Keratinocyte (primary cell): ENCODE data around the gene NUDT9. TPM values are rescaled to one million over a fixed set of nuclear protein-coding genes. Genes with fewer than 3 reads are reported as not detected.

Experiments used
- DNase-seq: peaks from one replicate; pipeline ENCODE4 v3.0.0-alpha.2; 2011; ENCODE audit warnings: low read depth, missing footprints, low spot score
- FAIRE-seq: peaks from 2 replicates; lab custom pipeline; 2011; peaks lifted over from hg19 to GRCh38; lab: Jason Lieb, UNC
- H2AFZ ChIP-seq: 2 replicates; pipeline ENCODE4 v1.6.0; 2012; ENCODE audit warnings: low read length, control low read depth, inconsistent platforms; ENCODE audit not compliant: control insufficient read depth
- H3K27ac ChIP-seq: 2 replicates; pipeline ENCODE4 v1.5.1; 2011; ENCODE audit warnings: low read length; ENCODE audit not compliant: control insufficient read depth, insufficient read depth
- H3K27me3 ChIP-seq: 3 replicates; pipeline ENCODE4 v1.6.0; 2011; ENCODE audit warnings: low read length; ENCODE audit not compliant: control insufficient read depth, insufficient read depth; ENCODE audit errors: extremely low read depth
- H3K36me3 ChIP-seq, 2 experiments: 2 replicates in 1 of 2; 3 replicates in 1 of 2; pipeline ENCODE4 v1.5.1; 2011; ENCODE audit warnings: low read length in 2 of 2, mild to moderate bottlenecking in 1 of 2; ENCODE audit not compliant: control insufficient read depth in 2 of 2, insufficient read depth in 2 of 2; ENCODE audit errors: extremely low read depth in 1 of 2
- H3K4me1 ChIP-seq: 3 replicates; pipeline ENCODE4 v1.5.1; 2011; ENCODE audit warnings: low read length; ENCODE audit not compliant: control insufficient read depth, insufficient read depth; ENCODE audit errors: extremely low read depth
- H3K4me2 ChIP-seq: 3 replicates; pipeline ENCODE4 v1.6.0; 2011; ENCODE audit warnings: low read depth, low read length; ENCODE audit not compliant: control insufficient read depth, insufficient read depth; ENCODE audit errors: extremely low read depth
- H3K4me3 ChIP-seq, 3 experiments: fragments of 200-600 bp in 1 of 3; sonication (generic) in 1 of 3; 2 replicates in 2 of 3; 3 replicates in 1 of 3; pipeline ENCODE4 v1.5.1; 2011 to 2016; ENCODE audit warnings: low read length in 3 of 3, mild to moderate bottlenecking in 3 of 3, control low read depth in 2 of 3, inconsistent platforms in 1 of 3, low read depth in 1 of 3, mixed read lengths in 1 of 3, mixed run types in 1 of 3, moderate library complexity in 1 of 3; ENCODE audit not compliant: control insufficient read depth in 2 of 3, insufficient read depth in 2 of 3; ENCODE audit errors: extremely low read depth in 1 of 3
- H3K79me2 ChIP-seq: 2 replicates; pipeline ENCODE4 v1.6.0; 2012; ENCODE audit warnings: low read length; ENCODE audit not compliant: control insufficient read depth, insufficient read depth
- H3K9ac ChIP-seq: 3 replicates; pipeline ENCODE4 v1.6.0; 2011; ENCODE audit warnings: low read length; ENCODE audit not compliant: control insufficient read depth, insufficient read depth; ENCODE audit errors: extremely low read depth
- H3K9me1 ChIP-seq: 3 replicates; pipeline ENCODE4 v1.6.0; 2011; ENCODE audit warnings: low read length; ENCODE audit not compliant: control insufficient read depth, insufficient read depth; ENCODE audit errors: extremely low read depth
- H3K9me3 ChIP-seq: 2 replicates; pipeline ENCODE4 v1.5.1; 2012; ENCODE audit warnings: low read depth, low read length; ENCODE audit not compliant: control insufficient read depth
- H4K20me1 ChIP-seq: 3 replicates; pipeline ENCODE4 v1.6.0; 2011; ENCODE audit warnings: low read length; ENCODE audit not compliant: control insufficient read depth, insufficient read depth; ENCODE audit errors: extremely low read depth
- EZH2 ChIP-seq: IDR thresholded peaks from one replicate; pipeline ENCODE4 v1.6.1; 2012; ENCODE audit warnings: inconsistent platforms, mild to moderate bottlenecking, low read length, moderate library complexity
- dilution Hi-C: fragments of 300-500 bp; cut with MboI; formaldehyde crosslinking; loops from one replicate; pipeline ENCODE4 v1.7.0; 2020; ENCODE audit warnings: low sequenced_read_pairs; ENCODE audit not compliant: extremely low pct_ligation_motif_present
- polyA plus RNA-seq, 5 experiments: library from polyadenylated mRNA; depleted of rRNA in 3 of 5; stranded (reverse) in 3 of 5; stranded (forward) in 1 of 5; unstranded in 1 of 5; fragments of >200 nt; gene quantifications; 1 replicate in 1 of 5; 2 replicates in 3 of 5; 3 replicates in 1 of 5; pipeline versions ENCODE4 v1.2.1 to v1.2.3, GENCODE V29; 2011 to 2012; ENCODE audit warnings: missing spikeins in 2 of 5, low read depth in 1 of 5, low replicate concordance in 1 of 5
- TF ChIP-seq, protein P1 (sequence below), 3 experiments: IDR thresholded peaks in 1 of 3; conservative IDR thresholded peaks in 1 of 3; optimal IDR thresholded peaks in 1 of 3; 2 replicates in 2 of 3; 3 replicates in 1 of 3; pipeline versions ENCODE3 to v1.5.1; 2011; ENCODE audit warnings: low read length in 3 of 3, mild to moderate bottlenecking in 3 of 3, moderate library complexity in 2 of 3, control low read depth in 1 of 3, inconsistent platforms in 1 of 3; ENCODE audit not compliant: insufficient read depth in 2 of 3; ENCODE audit errors: extremely low read depth in 1 of 3

The NUDT9 gene
- polyA plus RNA-seq, 1 donor (not counting 4 experiments of a cell fraction or from before 2014, with no cell fraction given) = 28.5 TPM

DNA sequence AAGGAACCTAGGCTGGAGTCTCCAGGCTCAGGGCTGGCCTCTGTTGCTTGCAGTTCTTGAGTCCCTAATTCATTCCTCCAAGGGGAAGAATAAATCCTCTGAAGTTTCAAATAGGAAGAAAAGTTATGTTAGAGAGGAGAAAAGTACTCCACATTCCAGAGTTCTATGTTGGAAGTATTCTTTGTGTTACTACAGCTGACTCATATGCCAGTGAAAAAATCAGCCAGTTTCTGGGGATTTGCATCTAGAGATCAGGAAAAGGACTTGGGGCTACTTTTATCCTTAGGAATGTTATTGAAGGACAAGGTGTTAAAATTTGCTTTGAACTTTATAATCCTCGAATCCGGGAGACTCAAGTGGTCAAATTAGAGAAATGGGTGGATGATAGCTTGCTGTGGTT lies 11.7 kb upstream of the NUDT9 start:
- no peaks in the 10 kb centered on the region for H3K27me3 ChIP-seq
- no peaks in the 10 kb centered on the region for H3K79me2 ChIP-seq
- H3K4me1 ChIP-seq = no peaks in the 10 kb centered on the region
- H2AFZ ChIP-seq = no peak overlapping the region
- no peak overlapping the region for H3K9ac ChIP-seq
- no peak overlapping the region for H3K4me2 ChIP-seq
- no peaks in the 10 kb centered on the region for H3K36me3 ChIP-seq
- DNase-seq (no peak), FAIRE-seq (peak; percentile 57)
- H4K20me1 ChIP-seq = no peaks in the 10 kb centered on the region
- H3K9me1 ChIP-seq = no peaks in the 10 kb centered on the region
- TF ChIP-seq, protein P1, sequence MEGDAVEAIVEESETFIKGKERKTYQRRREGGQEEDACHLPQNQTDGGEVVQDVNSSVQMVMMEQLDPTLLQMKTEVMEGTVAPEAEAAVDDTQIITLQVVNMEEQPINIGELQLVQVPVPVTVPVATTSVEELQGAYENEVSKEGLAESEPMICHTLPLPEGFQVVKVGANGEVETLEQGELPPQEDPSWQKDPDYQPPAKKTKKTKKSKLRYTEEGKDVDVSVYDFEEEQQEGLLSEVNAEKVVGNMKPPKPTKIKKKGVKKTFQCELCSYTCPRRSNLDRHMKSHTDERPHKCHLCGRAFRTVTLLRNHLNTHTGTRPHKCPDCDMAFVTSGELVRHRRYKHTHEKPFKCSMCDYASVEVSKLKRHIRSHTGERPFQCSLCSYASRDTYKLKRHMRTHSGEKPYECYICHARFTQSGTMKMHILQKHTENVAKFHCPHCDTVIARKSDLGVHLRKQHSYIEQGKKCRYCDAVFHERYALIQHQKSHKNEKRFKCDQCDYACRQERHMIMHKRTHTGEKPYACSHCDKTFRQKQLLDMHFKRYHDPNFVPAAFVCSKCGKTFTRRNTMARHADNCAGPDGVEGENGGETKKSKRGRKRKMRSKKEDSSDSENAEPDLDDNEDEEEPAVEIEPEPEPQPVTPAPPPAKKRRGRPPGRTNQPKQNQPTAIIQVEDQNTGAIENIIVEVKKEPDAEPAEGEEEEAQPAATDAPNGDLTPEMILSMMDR (optimal IDR thresholded peaks at IDR 0.05 in 1 of 3, IDR thresholded peaks at IDR 0.05 in 1 of 3, conservative IDR thresholded peaks at IDR 0.05 in 1 of 3; ENCODE audit: extremely low read depth in 1 of 3, insufficient read depth in 2 of 3, low read length in 3 of 3) = no peak
- no peak for TF ChIP-seq EZH2
- H3K9me3 ChIP-seq = no peaks in the 10 kb centered on the region
- dilution Hi-C loops = no loop called here
- no peak overlapping the region for H3K27ac ChIP-seq
- no peak overlapping the region for H3K4me3 ChIP-seq

DNA sequence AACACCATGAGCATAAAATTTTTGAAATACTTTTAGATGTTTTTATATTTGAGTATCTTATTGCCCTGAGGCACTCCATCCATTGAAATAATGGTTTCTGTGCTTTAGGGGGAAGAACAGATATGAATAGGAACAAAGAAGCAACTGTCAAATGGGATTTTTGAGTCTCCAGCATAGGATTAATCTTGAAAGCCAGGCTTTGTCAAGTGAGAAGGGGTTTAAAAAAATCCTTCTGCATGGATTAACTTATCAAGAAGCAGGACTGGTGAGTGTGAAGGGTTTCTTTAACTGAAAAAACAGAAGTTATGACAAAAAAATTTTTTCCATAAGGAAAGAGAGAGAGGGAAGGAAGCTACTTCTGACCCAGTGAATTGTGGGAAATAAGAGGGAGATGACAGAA lies 7.6 kb upstream of the NUDT9 start:
- Histone ChIP-seq H3K9ac (no peak overlapping the region), H3K36me3 (no peaks in the 10 kb centered on the region), H3K79me2 (no peaks in the 10 kb centered on the region), H3K4me2 (no peak overlapping the region), H3K27me3 (no peaks in the 10 kb centered on the region), H2AFZ (no peak overlapping the region), H4K20me1 (no peaks in the 10 kb centered on the region), H3K9me1 (no peaks in the 10 kb centered on the region), H3K4me1 (no peaks in the 10 kb centered on the region), H3K27ac (no peak overlapping the region), H3K4me3 (no peak overlapping the region), H3K9me3 (no peaks in the 10 kb centered on the region)
- DNase-seq (no peak), FAIRE-seq (no peak)
- dilution Hi-C loops = no loop called here
- TF ChIP-seq, protein P1 (optimal IDR thresholded peaks at IDR 0.05 in 1 of 3, IDR thresholded peaks at IDR 0.05 in 1 of 3, conservative IDR thresholded peaks at IDR 0.05 in 1 of 3; ENCODE audit: extremely low read depth in 1 of 3, insufficient read depth in 2 of 3, low read length in 3 of 3) = no peak
- TF ChIP-seq EZH2 = no peak
